K562 (cell line): ENCODE measurements around the gene PIM3. TPM values are rescaled to one million over a fixed set of nuclear protein-coding genes. Genes with fewer than 3 reads are reported as not detected.

Experiments used
- CEBPB ChIP-seq: fragments of 450-650 bp; IDR thresholded peaks from 2 replicates; pipeline ENCODE4 v1.6.1; 2016; ENCODE audit warnings: missing genetic modification characterization, missing compliant biosample characterization
- ESRRB ChIP-seq: fragments of 250-450 bp; sonication (Bioruptor Pico); IDR thresholded peaks from 2 replicates; pipeline ENCODE4 v1.5.0; 2020; ENCODE audit warnings: mild to moderate bottlenecking, moderate library complexity, borderline replicate concordance
- HBP1 ChIP-seq: fragments of 450-650 bp; formaldehyde crosslinking; IDR thresholded peaks from 2 replicates; pipeline ENCODE4 v1.4.0; 2022; ENCODE audit warnings: missing genetic modification characterization
- MAX ChIP-seq: sonication (generic); formaldehyde crosslinking; IDR thresholded peaks from 2 replicates; pipeline ENCODE4 v1.9.0; 2022; ENCODE audit warnings: mild to moderate bottlenecking, missing genetic modification reagents
- TBP ChIP-seq: optimal IDR thresholded peaks from 2 replicates; pipeline ENCODE3; 2011; ENCODE audit warnings: low read depth, low read length, improper control_type of control experiment
- polyA plus RNA-seq, 8 experiments: library from polyadenylated mRNA; depleted of rRNA in 4 of 8; stranded (reverse) in 5 of 8; unstranded in 3 of 8; fragments of >200 nt; fragmentation: Nextera tagmentation in 2 of 8; fragmentation: Illumina TruSeq in 1 of 8; extraction: Ambion mirVana in 2 of 8; extraction: Trizol in 1 of 8; gene quantifications; 2 replicates each; pipeline versions ENCODE4 v1.2.1 to v1.2.3, GENCODE V29; 2011 to 2014; ENCODE audit warnings: inconsistent platforms in 1 of 8, missing spikeins in 1 of 8
- total RNA-seq, 7 experiments: library from RNA; depleted of rRNA in 6 of 7; stranded (reverse); fragments of >200 nt in 6 of 7; fragmentation: Illumina TruSeq in 2 of 7; extraction: Trizol in 2 of 7; gene quantifications; 2 replicates each; pipeline versions ENCODE4 v1.2.1 to v1.2.3, GENCODE V29; 2011 to 2021; ENCODE audit warnings: low replicate concordance in 1 of 7
- TF ChIP-seq, protein P1 (sequence below), 2 experiments: fragments of 450-650 bp; IDR thresholded peaks; 2 replicates each; pipeline ENCODE4 v1.6.1; 2016

Gene PIM3
- total and polyA plus RNA-seq, 9 of the 15 experiments (the other 6 are each of a cell fraction or from before 2014, with no cell fraction given) = 0.24 to 40.5 (median 5.3) TPM

GRCh38 chr22:49972163-49973017, 11.8 kb downstream of the PIM3 start (continued):
- no peak for TF ChIP-seq CEBPB
- no peak for TF ChIP-seq MAX
- TF ChIP-seq HBP1 (CRISPR knock-in tag) = no peak
- no peak for TF ChIP-seq TBP
- TF ChIP-seq, protein P1, sequence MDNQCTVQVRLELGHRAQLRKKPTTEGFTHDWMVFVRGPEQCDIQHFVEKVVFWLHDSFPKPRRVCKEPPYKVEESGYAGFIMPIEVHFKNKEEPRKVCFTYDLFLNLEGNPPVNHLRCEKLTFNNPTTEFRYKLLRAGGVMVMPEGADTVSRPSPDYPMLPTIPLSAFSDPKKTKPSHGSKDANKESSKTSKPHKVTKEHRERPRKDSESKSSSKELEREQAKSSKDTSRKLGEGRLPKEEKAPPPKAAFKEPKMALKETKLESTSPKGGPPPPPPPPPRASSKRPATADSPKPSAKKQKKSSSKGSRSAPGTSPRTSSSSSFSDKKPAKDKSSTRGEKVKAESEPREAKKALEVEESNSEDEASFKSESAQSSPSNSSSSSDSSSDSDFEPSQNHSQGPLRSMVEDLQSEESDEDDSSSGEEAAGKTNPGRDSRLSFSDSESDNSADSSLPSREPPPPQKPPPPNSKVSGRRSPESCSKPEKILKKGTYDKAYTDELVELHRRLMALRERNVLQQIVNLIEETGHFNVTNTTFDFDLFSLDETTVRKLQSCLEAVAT (IDR thresholded peaks at IDR 0.05) = peak in 1 of 2 experiments; percentile 25; a peak in 1 of 4 replicates
- no peak for TF ChIP-seq ESRRB (CRISPR knock-in tag)
